HG03460 (cell line): ENCODE data around the gene CDH1.
"Not testable (repeated sequence)": the region's sequence is repeated elsewhere in the genome, so short reads cannot be mapped to it uniquely, and the experiment has no call there.

Source experiments
- ATAC-seq: cut with Tn5 transposase; IDR thresholded peaks from one replicate; pipeline ENCODE4 v1.9.1; 2021; ENCODE audit not compliant: unreplicated experiment

CDH1 gene

GRCh38 chr16:68737046-68737729 lies at the start of gene CDH1:
CDH1 (plus strand) TSS chr16:68737292; CDS start chr16:68737416, 124 bp downstream.
- ATAC-seq = no peak

DNA sequence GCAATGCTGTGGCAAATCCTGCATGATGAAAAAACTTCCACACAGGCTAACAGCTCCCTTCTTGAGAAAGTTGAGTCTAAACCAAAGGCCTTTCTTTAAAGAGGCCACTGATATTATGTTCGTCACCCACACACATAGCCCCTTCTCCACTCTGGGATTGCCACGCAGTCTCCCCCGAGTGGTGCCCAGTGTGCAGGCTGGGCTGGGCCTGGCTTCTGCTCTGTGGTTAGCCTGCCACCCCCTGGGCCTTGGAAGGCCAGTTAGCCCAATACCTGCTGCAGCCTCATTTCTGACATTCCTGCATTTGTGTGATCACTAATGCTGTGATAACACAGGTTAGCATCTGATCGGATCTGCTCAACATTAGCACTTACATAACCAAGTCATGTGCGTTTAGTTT lies 47.2 kb upstream of the CDH1 start:
- no peak for ATAC-seq

GRCh38 chr16:68695575-68695974 lies 41.5 kb upstream of the CDH1 start:
- no peak for ATAC-seq

DNA sequence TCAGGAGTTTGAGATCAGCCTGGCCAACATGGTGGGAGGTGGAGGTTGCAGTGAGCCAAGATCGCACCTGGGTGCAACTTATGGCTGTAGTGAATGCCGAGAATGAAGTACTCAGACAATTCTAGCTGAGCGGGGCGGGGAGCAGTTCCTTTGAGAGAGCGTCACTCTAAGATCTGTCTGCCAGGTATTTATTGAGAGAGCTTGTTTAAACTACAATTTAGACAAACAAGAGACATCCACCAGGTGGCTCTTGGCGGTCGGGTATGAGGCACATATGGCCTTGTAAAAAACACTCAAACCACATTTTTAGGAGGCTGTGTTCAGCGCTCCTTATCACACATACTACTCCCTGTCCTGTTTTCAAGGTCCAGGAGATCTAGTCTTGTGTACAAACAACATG lies 40.6 kb upstream of the CDH1 start:
- no peak for ATAC-seq

GRCh38 chr16:68698091-68698490 lies 39.0 kb upstream of the CDH1 start:
- no peak for ATAC-seq

- no peak for ATAC-seq
Measured at GRCh38 chr16:68700120-68700519, 37.0 kb upstream of the CDH1 start.

DNA sequence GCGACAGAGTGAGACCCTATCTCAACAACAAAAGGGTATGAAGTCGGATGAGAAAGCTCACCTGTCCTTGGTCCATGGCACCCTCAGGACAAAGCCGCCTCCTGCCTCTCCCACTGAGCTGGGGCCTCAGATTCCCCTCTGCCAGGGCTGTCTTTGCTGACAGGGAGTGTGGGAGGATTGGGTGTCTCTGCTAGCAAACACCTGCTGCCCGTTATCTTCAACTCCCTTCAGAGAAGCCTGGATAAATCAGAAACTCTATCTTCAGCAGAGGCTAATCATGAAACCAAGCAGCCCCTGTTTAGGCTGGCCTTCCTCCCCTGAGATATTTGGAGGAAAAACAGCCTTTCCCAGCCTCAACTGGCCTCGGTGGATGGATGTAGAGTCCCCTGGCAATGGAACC lies 36.3 kb upstream of the CDH1 start:
- ATAC-seq = no peak

DNA sequence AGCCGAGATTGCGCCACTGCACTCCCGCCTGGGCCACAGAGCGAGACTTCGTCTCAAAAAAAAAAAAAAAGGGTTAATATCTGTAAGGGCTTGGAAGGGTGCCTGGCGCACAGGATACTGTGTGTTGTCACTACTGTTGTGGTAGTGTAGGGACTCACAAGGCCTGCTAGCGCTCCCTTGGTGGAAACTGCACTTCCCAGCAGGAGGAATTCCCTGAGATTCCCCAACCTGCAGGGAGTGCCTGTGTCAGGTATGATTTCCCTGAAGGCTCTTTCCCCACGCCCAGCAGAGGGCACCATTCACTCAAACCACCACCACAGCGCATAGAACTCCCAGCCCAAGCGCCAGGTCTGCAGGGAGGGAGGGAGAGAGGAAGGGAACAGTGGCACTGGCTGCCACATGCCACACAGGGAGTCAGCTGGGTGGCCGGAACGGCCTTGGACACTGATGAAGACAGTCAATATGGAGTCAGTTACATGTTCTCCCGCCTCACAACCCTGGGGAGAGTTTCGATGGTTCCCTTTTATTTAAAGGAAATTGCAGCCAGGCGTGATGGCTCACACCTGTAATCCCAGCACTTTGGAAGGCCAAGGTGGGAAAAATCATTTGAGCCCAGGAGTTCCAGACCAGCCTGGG lies 32.7 kb upstream of the CDH1 start:
- ATAC-seq = no peak

- no peak for ATAC-seq
Measured at GRCh38 chr16:68707340-68708152, 29.5 kb upstream of the CDH1 start.

GRCh38 chr16:68710211-68710610 lies 26.9 kb upstream of the CDH1 start:
- ATAC-seq = no peak

DNA sequence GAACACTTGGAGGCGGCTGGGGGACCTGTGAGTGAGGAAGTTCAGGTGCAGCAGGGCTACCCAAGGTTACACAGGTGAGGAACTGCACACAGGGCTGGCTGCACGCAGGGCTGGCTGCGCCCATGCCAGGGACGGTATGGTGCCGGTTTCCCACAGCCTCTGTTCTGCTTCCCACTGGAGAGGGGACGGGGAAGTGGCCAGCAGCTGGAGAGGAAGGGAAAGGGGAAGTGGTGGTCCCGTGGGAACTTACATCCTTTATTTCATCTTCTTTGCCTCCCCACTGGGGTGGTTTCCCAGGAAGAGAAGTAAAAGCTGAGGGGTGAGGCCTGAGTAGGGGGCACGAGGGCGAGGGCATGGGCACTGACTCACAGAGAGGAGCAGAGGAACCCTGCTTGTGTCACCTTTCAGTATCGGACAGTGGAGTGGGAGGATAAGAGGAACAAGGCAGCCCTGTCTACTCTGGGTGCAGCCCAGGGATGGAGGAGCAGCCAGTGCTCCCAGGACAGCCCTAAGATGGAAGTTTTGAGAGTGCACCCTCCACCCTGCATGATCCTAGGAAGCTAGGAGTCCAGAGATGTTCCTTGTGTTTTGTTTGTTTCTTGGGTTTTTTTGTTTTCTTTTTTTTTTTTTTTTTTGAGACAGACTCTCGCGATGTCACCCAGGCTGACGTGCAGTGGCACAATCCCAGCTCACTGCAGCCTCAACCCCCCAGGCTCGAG lies 25.5 kb upstream of the CDH1 start:
- ATAC-seq = no peak

DNA sequence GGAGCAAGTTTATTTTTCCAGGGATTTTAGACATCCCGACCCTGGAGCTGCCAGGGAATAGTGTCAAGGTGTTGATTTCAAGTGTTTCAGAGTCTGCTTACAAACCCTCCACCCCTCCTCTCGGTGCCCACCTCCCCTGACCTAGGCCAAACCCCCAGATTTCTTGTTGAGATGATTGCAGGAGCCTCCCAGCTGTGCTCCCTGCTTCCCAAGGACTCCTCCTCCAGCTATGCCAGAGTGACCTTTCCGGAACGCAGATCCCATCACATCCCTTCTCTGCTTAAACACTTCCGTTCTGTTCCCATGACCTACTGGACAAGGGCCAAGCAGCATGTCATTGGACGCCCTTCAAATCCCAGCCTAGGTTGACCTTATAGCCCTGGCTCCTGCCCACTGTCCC lies 23.7 kb upstream of the CDH1 start:
- ATAC-seq = no peak

GRCh38 chr16:68715471-68715870 lies 21.6 kb upstream of the CDH1 start:
- no peak for ATAC-seq

GRCh38 chr16:68716516-68716915 lies 20.6 kb upstream of the CDH1 start:
- ATAC-seq = not testable (repeated sequence)

DNA sequence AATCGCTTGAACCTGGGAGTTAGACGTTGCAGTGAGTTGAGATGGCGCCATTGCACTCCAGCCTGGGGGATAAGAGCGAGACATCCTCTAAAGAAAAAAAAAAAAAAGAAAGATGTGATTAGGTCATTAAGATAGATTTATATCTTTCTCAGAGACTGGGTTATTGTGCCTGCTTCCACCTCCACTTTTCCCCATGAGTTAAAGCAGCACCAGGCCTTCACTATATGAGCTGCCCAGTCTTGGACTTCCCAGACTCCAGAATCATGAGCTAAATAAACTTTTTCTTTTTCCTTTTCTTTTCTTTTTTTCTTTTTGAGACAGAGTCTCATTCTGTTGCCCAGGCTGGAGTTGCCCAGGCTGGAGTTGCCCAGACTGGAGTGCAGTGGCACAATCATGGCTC lies 19.4 kb upstream of the CDH1 start:
- ATAC-seq = no peak

GRCh38 chr16:68718590-68718989 lies 18.5 kb upstream of the CDH1 start:
- ATAC-seq = no peak

GRCh38 chr16:68719993-68720489 lies 17.1 kb upstream of the CDH1 start:
- peak; percentile 76 for ATAC-seq

DNA sequence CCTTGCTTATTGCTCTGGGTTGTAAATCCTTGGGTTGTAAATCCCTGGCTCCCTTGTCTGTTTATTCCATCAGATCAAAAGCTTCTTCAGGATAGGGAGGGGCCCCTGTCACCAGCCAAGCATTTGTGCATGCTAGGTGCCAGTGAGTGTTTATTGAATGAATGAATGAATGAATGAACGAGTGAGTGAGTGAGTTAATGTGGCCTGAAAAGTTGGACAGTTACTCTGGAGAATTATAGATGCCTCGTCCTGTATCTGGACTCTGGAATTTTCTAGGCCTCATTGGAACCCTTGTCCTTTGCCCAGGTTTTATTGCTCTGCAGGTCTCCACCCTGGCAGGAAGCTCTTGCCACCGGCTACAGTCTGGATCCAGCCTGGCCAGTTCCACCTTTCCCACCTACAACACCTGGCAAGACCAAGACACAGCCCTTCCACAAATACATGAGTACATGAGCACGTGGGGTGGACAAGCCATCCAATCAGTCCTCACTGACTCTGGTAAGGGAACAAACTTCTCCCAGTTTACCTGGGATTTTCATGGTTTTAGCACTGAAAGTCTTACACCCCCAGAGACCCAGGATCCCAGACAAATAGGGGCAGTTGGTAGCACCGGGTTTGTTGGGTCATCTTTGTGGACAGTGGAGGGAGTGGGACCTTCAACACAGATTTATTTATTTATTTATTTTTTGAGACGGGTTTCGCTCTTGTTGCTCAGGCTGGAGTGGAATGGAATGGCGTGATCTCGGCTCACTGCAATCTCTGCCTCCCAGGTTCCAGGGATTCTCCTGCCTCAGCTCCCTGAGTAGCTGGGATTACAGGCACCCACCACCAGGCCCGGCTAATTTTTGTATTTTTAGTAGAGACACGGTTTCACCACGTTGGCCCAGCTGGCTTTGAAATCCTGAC lies 14.7 kb upstream of the CDH1 start:
- ATAC-seq = no peak

DNA sequence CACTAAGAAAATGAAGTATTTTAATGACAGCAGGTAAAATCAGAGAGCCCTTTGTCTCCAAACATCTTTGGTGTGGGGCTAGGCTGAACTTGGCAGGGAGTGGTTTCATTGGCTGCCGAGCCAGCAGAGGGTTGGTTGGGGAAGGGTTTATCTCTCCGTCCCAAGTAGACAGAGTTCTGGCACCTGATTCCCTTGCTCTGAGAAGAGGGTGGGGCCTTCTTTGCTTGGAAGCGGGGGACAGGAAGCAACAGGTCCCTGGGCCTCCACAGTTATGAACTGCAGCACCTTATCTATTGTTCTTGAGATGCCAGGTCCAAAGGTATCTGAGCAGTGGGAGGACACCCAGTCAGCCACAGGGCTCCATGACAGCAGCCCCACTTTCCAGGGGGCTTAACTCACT lies 12.3 kb upstream of the CDH1 start:
- ATAC-seq = no peak

- no peak for ATAC-seq
Measured at GRCh38 chr16:68728523-68728922, 8.6 kb upstream of the CDH1 start.
